Measurements from ENCODE around the gene BAIAP2L1.

The BAIAP2L1 gene

DNA sequence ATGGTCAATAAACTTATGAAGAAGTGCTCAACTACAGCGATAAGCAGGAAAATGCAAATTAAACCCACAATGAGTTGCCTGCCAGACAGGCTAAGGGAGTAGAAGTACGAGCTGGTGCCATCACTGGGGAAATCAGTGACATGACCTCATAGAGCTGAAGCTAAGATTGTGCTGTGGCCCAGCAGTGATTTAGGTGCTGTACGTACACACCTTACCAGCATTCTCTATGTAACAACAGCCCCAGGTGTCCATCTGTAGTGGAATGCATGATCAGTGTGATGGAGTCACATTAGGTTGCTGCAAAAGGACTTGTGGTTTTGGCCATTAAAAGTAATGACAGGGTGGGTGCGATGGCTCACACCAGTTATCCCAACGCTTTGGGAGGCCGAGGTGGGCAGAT is 143.2 kb downstream of the BAIAP2L1 start:
- FAIRE-seq: no peak

DNA sequence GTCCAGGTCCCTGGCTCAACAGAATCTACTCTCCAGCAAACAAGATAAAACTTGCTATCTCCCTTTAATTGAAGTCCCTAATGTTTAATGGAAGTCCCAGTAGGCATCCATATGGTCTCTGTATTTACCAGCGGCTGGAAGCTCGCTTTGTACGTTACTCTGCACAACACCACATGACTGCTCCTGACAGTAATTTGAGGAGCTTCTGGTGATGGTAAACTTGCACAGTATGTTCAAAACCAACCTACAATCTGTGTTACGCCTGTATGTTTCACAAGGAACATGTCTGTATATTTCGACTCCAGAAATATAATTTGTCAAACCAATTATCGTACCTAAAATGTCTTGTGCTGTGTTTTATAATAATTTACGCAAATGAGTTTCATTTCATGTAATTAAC is 144.5 kb downstream of the BAIAP2L1 start:
- FAIRE-seq: no peak

DNA sequence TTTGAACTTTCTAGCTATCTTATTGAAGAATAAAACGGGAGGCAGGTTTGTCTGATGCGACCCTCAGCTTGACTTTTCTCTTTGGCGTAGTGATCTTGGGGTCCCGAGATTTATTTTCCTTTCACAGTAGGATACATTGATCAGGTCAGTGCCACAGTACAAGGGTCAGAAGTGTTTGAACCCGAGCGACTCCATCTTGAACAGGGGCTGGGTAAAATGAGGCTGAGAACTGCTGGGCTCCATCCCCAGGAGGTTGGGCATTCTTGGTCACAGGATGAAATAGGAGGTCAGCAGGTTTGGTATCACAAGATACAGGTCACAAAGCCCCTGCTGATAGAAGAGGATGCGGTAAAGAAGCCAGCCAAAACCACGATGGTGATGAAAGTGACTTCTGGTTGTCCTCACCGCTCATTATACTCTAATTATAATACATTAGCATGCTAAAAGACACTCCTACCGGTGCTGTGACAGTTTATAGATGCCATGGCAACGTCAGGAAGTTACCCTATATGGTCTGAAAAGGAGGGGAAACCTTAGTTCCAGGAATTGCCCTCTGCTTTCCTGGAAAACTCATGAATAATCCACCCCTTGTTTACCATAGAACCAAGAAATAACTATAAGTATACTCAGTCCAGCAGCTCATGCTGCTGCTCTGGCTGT is 145.8 kb downstream of the BAIAP2L1 start:
- no peak for FAIRE-seq

DNA sequence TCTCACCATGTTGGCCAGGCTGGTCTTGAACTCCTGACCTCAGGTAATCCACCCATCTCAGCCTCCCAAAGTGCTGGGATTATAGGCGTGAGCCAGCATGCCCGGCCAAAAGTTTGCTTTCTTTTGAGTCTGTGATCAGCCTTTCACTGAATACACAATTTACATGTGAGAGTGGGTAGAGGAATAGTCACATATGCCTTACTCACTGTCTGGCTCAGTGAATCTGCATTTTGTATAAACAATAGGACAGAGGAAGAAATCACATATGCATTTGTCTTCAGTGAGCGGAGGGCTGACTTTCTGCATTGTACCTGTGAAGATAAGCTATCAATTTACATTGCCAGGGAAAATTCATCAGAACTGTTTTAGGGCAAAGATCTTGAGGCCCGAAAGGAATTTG is 146.4 kb downstream of the BAIAP2L1 start:
- no peak for FAIRE-seq

DNA sequence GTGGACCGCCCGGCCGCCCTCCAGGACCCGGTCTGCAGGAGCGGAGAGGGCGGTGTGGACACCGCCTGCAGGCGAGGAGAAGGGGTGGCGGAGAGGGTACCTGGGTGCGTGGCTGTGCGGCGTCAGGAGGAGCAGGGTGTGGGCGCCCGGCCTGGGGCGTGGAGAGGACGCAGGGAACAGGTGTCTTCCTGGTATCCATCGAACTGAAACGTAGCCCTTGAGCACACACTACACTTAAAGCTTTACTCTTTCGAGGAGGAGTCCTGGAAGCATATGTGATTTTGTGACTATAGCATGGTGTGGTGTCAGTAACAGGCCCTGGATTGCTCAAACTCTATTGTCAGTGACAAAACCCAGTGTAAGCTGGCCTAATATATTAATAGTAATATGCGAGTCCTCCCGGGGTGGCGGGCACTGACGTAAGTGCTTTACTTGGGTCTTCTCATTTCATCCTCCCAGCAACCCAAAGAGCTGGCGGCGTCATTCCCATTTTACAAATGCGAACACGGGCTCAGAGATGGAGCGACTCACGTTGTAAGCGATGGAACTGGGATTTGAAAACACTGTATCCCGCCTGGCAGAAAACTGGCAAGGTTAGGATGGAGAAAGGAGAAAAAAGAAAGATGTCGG is 148.3 kb downstream of the BAIAP2L1 start:
- FAIRE-seq: no peak

DNA sequence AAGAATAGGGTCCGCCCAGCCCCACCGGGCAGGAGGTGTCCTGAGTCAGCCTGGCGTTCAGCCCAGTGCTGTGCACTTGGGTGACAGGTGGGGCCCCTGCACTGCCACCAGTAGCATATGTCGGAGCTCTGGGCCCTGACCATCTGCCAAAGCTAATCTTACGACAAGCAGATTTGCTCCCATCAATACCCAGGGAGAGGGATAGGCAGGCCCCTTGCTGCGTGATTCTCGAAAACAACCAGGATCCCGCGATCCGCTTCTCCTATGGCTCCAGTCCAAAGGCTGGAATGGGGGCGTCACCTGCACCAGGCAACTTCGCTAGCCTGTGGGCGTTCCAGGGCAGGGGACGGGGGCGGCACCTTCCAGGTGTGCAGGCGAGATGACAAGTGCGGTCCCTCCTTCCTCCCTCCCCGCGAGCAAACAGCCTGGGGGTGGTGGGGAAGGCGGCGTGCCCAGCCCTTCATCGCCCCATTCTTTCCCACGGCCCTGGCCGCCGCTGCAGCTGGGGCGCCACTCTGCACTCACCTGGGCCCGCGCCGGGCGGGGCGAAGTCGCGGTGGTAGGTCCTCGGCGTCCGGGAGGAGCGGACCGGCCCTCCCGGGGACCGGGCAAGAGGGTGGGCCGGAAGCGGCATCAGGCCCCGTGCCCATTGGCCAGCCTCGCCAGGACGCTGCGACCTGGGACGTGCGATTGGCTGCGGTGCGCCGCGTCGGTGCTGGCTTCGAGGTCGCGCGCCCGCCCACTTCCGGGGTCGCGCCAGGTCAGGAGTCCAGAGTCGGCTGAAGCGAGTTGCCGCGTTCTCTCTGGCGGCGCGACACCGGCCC is 149.1 kb downstream of the BAIAP2L1 start, which contains the start of gene TECPR1:
TECPR1 (minus strand) TSS at position 632 of the 824 bp plus-strand sequence. CDS start 6,086 bp downstream, outside the sequence.
- FAIRE-seq: no peak

DNA sequence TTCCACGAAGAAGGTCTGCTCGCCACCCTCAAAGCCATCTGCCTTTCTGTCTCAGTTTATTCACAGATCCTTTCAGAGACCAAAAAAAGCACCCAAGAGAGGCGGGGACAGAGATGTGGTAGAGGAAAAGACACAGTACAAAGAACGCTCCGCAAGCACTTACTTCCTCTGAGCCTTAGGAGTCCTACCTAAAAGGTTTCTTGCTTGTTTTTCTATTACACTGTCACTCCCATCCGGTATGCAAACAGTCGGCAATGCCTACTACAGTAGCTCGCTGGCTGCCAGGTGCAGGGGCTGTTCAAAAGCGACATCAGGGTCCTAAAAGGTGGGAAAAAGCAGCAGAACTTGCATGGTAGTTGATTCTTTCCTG is 149.7 kb downstream of the BAIAP2L1 start:
- no peak for FAIRE-seq

DNA sequence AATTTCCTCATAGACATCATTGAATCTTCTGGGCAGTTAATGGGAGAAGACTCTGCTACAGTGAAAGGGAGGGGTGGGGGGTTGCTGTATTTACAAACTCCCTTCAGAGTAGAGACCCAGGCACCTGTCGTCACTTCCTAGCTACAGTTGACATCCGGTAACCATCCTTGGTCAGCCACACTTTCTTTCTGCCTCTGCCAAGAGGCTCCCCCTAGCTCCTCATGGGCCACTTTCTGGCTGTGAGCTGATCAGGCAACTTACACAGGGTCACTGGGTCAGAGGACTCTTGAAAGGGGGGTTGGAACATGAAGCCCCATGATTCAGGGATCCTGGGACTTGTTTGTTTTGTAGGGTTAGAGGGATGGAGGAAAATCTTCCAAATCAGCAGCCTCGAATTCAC is 150.1 kb downstream of the BAIAP2L1 start:
- no peak for FAIRE-seq

DNA sequence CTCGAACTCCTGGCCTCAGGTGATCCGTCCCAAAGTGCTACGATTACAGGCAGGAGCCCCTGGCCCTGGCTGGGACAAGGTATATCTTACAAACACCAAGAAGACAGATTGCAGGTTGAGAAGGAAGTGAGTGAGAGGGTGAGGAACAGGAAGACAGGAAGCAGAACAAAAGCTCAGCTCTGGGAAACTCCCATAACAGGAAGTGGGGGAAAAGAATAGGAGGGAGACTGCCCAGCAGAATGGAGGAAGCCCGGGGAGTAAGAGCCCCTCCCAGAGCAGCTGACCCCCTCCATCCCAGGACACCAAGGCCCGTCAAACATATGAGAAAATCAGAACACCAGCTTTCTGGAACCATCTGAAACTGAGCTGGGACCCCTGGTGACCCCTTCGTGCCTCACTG is 151.8 kb downstream of the BAIAP2L1 start:
- no peak for FAIRE-seq

DNA sequence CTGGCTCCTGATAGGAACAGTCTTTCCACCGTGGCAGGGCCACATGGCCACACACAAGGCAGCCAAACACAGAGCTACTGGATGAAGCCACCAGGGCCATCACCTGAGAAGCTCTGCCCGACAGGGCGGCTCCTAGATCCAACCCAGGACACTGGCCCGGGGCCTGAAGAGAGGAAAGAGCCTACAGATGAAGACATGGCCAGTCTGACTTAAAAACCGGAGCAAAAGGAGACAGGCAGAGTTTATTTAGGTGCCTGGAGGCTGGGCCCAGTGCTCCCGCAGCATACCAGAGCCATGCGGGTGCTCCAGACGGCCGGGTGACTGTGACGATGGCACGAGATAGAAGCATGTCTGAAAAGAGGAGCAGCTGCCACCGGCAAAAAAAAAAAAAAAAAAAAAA is 152.7 kb downstream of the BAIAP2L1 start:
- no peak for FAIRE-seq

DNA sequence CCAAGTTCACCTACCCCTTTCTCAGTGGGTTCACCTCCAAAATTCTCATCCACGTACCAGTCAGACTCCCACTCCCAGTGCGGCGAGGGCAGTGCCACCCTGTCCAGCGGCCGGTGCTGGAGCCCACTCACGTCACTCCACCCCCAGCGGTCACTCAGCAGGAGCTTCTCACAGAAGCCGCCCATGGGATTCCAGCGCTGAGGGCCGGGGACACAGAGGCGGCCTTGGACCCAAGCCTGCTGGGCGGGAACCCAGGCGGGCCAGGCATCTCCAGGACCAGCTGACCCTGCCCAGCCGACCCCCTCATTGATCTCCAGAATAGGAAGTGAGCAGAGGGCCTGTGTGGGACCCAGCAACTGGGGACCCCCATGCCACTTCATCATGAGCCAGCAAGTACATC is 156.0 kb downstream of the BAIAP2L1 start:
- FAIRE-seq: no peak

DNA sequence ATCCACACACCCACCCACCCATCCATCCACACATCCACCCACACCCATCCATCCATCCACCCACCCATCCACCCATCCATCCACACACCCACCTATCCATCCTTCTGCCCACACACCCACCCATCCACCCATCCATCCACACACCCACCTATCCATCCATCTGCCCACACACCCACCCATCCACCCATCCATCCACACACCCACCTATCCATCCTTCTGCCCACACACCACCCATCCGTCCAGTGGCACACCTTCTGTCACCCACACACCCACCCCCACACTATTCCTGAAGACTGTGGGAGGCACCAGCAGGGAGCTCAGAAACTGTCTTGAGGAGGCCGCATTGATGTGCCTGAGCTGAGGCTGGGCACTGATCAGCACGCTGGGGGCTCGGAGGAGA is 158.0 kb downstream of the BAIAP2L1 start:
- no peak for FAIRE-seq

DNA sequence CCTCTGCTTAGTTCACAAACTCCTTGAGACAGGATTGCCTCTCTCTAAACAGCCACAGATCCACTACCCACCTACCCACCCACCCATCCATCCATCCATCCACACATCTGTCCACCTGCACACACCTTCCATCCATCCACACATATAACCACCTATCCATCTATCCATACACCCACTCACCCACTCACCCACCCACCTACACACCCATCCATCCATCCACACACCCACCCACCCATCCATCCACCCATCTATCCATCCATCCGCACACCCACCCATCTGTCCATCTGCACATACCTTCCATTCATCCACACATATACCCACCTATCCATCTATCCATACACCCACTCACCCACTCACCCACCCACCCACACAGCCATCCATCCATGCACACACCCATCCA is 158.5 kb downstream of the BAIAP2L1 start:
- no peak for FAIRE-seq

DNA sequence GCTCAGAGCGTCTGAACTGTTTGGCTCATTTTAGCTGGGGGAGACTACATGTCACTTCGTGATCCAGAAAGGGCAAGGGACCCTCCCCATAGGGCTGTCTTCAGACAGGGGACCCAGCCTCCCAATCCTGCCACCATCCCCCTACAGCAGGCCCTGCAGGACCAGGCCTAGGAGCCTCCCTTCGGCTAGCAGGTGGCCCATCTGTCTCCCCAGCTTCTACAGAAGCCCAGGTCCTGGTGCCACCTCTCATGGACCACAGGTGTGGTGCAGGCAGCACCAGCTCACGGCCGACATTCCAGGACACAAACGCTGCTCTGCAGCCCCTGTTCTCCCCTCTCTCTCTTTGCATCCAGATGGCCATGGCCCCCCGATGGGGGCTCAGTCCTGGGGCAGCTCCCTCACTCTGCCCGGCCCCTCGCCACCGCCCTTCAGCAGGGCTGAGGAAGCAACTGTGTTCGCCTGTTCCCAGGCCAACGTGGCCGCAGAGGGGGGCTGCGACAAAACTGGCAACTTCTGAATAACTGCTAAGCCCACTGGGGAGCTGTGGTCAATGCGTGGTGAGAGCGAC is 159.1 kb downstream of the BAIAP2L1 start:
- FAIRE-seq: no peak

Measured in G401.6 (cell line).